A673 (cell line): ENCODE measurements around the gene IGF1. TPM values are rescaled to one million over a fixed set of nuclear protein-coding genes. Genes with fewer than 3 reads are reported as not detected.

ENCODE experiments used
- BruUV-seq: library from RNA; stranded (reverse); fragments of 400-500 nt; replicated peaks from 2 replicates; lab custom pipeline; 2021; lab: Mats Ljungman, UMichigan
- CTCF ChIA-PET: fragments of 300-600 bp; sonication (Branson Sonifier 250); formaldehyde crosslinking; loops from one replicate; lab custom pipeline; 2022; ENCODE audit warnings: antibody characterized with exemption; lab: Charles Lee
- POLR2A ChIA-PET: fragments of 300-600 bp; sonication (Branson Sonifier 250); formaldehyde crosslinking; loops from one replicate; lab custom pipeline; 2022; ENCODE audit warnings: antibody characterized with exemption; ENCODE audit not compliant: low non-redundant PET; lab: Charles Lee
- DNase-seq: peaks from one replicate; pipeline ENCODE4 v3.0.0-alpha.2; 2015; ENCODE audit warnings: low spot score
- H3K27ac ChIP-seq: fragments of 200-600 bp; sonication (generic); 2 replicates; pipeline ENCODE4 v1.5.1; 2016; ENCODE audit warnings: mixed run types, low read depth, mild to moderate bottlenecking, mixed read lengths, antibody characterized with exemption, low read length; ENCODE audit not compliant: poor library complexity, severe bottlenecking
- H3K27me3 ChIP-seq: fragments of 200-600 bp; sonication (generic); replicated peaks from 2 replicates; pipeline ENCODE4 v1.6.1; 2017; ENCODE audit warnings: mixed run types, low read depth, mild to moderate bottlenecking, mixed read lengths, antibody characterized with exemption, low read length; ENCODE audit not compliant: insufficient read depth, poor library complexity
- H3K36me3 ChIP-seq: fragments of 200-600 bp; sonication (generic); 2 replicates; pipeline ENCODE4 v1.6.1; 2016; ENCODE audit warnings: mixed run types, mild to moderate bottlenecking, mixed read lengths, antibody characterized with exemption, low read length; ENCODE audit not compliant: insufficient read depth, poor library complexity, severe bottlenecking
- H3K4me1 ChIP-seq: fragments of 200-600 bp; sonication (generic); 2 replicates; pipeline ENCODE4 v1.6.1; 2017; ENCODE audit warnings: mixed run types, mild to moderate bottlenecking, mixed read lengths, antibody characterized with exemption, low read length; ENCODE audit not compliant: insufficient read depth, poor library complexity, severe bottlenecking
- H3K4me3 ChIP-seq: fragments of 200-600 bp; sonication (generic); 2 replicates; pipeline ENCODE4 v1.5.1; 2016; ENCODE audit warnings: low read depth, mixed run types, mild to moderate bottlenecking, mixed read lengths, low read length; ENCODE audit not compliant: poor library complexity, severe bottlenecking
- H3K9me3 ChIP-seq: fragments of 200-600 bp; sonication (generic); 2 replicates; pipeline ENCODE4 v1.6.1; 2016; ENCODE audit warnings: mixed run types, low read depth, mild to moderate bottlenecking, mixed read lengths, antibody characterized with exemption, low read length; ENCODE audit not compliant: poor library complexity, severe bottlenecking
- EZH2 ChIP-seq: fragments of 200-600 bp; sonication (generic); IDR thresholded peaks from 2 replicates; pipeline ENCODE4 v1.6.1; 2017; ENCODE audit warnings: borderline replicate concordance, low read depth, mild to moderate bottlenecking, mixed read lengths, antibody characterized with exemption, low read length; ENCODE audit not compliant: poor library complexity, severe bottlenecking
- intact Hi-C: fragments of 100-400 bp; cut with micrococcal nuclease; formaldehyde crosslinking; loops from one replicate; pipeline ENCODE4 v1.10.0; 2022; ENCODE audit not compliant: unreplicated experiment
- total RNA-seq: library from RNA; stranded (reverse); gene quantifications from 2 replicates; pipeline ENCODE4 v1.2.3, GENCODE V29; 2021
- TF ChIP-seq, protein P1 (sequence below): fragments of 300-800, 200-600 bp; sonication (generic); conservative IDR thresholded peaks from 2 replicates; pipeline ENCODE4 v1.5.1; 2017; ENCODE audit warnings: low read depth, mild to moderate bottlenecking, antibody characterized with exemption, low read length, moderate library complexity, mixed read lengths

Gene IGF1
- total RNA-seq, 1 experiment from 2014 or later, result 16.4 TPM

DNA sequence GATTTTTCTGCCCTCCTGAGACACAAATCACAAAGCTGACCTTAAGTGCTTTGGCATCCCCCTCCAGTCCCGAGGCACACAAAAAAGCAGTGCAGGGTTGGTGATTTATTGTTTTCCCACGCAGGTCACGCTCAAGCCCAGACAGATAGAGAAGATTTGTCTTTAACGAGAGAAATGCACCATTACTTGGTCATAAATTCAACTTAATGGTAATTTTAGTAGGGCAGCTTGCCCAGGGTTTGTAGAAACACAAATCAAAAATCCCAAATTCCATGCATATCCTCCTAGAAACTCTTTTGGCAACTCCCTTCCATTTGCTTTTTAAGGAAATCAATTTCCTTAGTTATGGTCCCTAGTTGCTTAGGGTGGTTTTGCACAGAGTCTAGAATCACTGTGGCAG is 132.6 kb downstream of the IGF1 start:
- no TSS peak for BruUV-seq
- CTCF ChIA-PET, result no interaction called here
- intact Hi-C loops, result no loop called here

More for the DNA sequence above, 132.6 kb downstream of the IGF1 start:
- H3K27ac ChIP-seq, result no peak overlapping the region
- TF ChIP-seq, protein P1, sequence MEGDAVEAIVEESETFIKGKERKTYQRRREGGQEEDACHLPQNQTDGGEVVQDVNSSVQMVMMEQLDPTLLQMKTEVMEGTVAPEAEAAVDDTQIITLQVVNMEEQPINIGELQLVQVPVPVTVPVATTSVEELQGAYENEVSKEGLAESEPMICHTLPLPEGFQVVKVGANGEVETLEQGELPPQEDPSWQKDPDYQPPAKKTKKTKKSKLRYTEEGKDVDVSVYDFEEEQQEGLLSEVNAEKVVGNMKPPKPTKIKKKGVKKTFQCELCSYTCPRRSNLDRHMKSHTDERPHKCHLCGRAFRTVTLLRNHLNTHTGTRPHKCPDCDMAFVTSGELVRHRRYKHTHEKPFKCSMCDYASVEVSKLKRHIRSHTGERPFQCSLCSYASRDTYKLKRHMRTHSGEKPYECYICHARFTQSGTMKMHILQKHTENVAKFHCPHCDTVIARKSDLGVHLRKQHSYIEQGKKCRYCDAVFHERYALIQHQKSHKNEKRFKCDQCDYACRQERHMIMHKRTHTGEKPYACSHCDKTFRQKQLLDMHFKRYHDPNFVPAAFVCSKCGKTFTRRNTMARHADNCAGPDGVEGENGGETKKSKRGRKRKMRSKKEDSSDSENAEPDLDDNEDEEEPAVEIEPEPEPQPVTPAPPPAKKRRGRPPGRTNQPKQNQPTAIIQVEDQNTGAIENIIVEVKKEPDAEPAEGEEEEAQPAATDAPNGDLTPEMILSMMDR, result no peak
- TF ChIP-seq EZH2, result no peak
- H3K4me1 ChIP-seq, result no peaks in the 10 kb centered on the region
- no peak for DNase-seq
- H3K4me3 ChIP-seq, result no peak overlapping the region
- H3K27me3 ChIP-seq, result no peaks in the 10 kb centered on the region
- H3K9me3 ChIP-seq, result no peaks in the 10 kb centered on the region
- POLR2A ChIA-PET, result no interaction called here
- H3K36me3 ChIP-seq, result no peaks in the 10 kb centered on the region
